ENCODE results near the gene ACTR8. TPM values are rescaled to one million over a fixed set of nuclear protein-coding genes. Genes with fewer than 3 reads are reported as not detected.
A peak's percentile ranks its signal among the peaks of the same experiment; 100 is the strongest.

The ACTR8 gene
- total RNA-seq, 1 donor from 2014 or later, result 67.1 TPM

- no peak for DNase-seq
These were observed 19.7 kb downstream of the ACTR8 start for GRCh38 chr3:53862241-53862640.

GRCh38 chr3:53860196-53860595 lies 21.8 kb downstream of the ACTR8 start:
- DNase-seq, result no peak

DNA sequence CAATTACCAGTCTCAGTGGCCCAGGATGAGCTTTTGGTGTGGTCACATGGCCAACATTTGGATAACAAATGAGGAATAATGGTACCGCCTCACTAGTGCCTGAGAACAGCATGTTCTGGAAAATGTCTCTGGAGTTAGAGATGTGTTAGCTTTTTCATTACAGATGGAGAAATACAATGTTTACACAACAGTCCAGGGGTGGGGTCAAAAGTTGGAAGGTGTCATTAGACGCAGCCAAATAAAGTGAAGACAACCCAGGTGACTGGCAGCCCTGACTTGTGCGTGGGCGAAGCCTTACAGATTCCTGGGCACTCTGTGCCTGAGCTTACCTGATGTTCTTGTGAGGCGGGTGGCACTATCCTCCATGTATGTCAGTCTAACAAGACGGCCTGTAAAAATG lies 22.8 kb downstream of the ACTR8 start:
- no peak for DNase-seq

GRCh38 chr3:53858096-53858741 lies 23.7 kb downstream of the ACTR8 start:
- DNase-seq, result no peak

DNA sequence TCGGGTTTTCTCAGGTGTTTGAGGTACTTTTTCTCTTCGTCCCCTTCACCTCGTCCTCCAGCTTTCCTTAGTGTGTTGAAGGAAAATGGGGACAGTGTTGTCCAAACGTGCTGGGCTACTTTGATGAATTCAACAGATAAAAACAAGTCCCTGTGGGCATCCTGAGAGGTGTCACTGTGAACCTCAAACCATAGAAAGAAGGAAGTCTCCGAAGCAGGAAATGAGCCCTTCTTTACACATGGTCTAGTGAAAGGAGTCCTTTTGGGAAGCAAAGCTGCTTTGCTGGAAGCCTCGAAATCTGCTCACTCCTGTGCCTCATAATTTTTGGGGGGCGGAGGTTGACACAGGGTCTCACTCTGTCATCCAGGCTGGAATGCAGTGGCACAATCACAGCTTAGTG lies 25.0 kb downstream of the ACTR8 start:
- DNase-seq, result no peak

GRCh38 chr3:53850895-53851294 lies 31.1 kb downstream of the ACTR8 start:
- no peak for DNase-seq

DNA sequence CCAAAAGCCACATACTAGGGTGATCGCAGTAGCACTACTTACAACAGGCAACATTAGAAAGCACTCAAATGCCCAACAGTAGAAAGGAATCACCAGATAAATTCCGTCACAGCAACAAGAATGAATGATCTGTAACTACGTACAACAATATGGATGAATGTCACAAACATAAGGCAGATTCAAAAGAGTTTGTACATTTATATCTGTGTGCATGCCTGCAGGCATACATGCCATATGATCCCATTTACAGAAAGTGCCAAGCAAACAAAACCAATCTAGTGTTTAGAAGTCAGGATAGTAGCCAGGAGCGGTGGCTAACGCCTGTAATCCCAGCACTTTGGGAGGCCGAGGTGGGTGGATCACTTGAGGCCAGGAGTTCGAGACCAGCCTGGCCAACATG lies 32.0 kb downstream of the ACTR8 start:
- DNase-seq, result no peak

DNA sequence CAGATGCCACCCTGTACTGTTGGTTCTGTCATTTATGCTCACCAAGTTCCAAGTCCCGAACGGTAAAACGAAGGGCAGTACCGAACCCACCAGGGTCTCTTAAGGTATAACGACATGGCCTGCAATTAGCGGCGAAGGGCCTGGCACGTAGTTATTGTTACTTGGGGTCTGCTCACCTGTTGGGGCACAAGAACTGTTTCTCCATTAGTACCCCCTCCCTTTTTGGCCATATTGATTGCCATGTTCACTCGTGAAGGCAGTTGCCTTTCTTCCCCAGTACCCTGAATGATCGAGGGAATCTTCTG lies 35.1 kb downstream of the ACTR8 start:
- DNase-seq, result no peak

GRCh38 chr3:53846134-53846850 lies 35.7 kb downstream of the ACTR8 start, which contains the start of the genes CHDH and IL17RB:
TSS of gene CHDH (minus strand) at chr3:53846419. CDS start at chr3:53824008, 22,411 bp downstream.
TSS of gene IL17RB (plus strand) at chr3:53846568. CDS start at chr3:53846589, 21 bp downstream.
- peak; percentile 60 for DNase-seq

- no peak for DNase-seq
These were observed 36.1 kb downstream of the ACTR8 start for GRCh38 chr3:53845881-53846133.

DNA sequence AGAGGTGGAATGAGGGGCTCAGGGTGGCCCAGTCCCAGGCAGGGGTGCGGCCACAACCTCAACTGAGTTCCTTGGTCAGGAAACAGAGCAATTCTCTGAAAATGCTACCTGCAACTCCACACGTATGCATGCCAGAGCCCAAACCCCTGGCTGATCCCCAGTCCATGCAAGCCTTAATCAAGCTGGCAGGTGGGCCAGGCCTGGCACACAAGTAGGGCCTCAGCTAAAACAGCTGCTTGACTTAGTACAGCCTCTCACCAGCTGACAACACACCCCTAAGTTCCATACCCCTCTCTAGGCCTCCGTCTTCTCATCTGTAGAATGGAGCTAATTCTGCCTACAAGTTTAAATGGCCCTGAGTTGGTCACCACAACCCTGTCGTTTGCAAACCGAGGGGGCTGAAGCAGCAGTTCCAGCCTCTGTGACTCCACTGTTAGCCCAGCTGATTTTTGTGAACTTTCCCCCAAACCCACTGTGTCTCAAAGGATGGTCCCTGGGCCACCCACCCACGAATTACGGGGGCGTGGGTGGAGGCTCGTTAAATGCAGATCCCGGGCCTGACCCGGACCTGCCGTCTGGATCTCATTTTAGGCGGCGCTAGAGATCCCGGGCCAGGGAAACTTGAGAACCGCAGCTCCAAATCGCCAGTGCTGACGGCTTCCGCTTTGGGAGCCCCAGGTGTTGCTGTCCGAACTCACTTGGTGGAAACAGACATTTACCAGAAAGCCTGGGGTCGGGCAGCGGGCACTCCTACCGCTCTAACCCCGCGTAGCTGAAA lies 36.7 kb downstream of the ACTR8 start:
- DNase-seq, result no peak

GRCh38 chr3:53844262-53845102 lies 37.5 kb downstream of the ACTR8 start:
- DNase-seq, result no peak

DNA sequence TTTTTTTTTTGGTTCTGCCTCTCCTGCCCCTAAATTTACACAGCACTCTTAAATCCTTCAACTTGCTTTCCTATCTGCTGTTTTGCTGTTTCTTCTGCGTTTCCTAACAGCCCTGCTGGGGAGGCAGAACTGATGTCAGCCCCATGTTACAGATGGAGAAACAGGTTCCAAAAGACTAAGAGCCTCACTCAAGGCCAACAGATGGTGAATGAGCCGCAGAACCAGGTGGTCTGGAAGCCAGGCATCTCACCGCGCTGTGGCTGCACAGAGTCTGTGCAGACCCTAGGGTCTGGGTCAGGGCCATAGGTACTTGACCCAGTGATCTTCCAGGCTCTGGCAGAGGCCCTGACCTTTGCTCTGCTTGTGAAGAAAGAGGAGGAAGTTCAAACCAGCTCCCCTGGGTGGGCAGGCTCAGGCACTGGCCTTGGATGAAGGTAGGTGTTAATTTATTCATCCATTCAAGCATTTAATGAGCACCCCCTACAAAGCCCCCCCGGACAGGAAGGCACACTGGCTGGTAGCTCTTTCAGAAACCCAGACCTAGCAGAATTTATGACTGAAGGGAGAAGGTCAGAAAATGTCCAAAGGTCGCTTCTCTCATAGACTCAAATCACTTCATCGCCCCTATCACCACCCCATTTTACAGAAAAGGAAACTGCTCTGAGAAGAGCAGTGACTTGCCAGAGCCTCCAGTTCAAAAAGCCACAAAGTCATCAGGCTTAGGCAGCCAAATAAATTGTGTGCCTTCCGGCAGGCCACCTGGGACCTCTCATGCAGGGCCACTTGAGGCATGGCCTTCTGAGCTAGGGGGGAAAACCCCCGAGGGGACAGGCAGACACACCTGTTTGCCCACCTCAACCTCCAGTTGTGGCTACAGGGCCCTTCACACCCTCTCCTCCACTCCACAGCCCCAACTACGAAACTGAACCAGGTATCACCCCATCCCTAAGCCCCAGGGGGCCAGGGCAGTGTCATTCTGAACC lies 38.5 kb downstream of the ACTR8 start:
- no peak for DNase-seq

DNA sequence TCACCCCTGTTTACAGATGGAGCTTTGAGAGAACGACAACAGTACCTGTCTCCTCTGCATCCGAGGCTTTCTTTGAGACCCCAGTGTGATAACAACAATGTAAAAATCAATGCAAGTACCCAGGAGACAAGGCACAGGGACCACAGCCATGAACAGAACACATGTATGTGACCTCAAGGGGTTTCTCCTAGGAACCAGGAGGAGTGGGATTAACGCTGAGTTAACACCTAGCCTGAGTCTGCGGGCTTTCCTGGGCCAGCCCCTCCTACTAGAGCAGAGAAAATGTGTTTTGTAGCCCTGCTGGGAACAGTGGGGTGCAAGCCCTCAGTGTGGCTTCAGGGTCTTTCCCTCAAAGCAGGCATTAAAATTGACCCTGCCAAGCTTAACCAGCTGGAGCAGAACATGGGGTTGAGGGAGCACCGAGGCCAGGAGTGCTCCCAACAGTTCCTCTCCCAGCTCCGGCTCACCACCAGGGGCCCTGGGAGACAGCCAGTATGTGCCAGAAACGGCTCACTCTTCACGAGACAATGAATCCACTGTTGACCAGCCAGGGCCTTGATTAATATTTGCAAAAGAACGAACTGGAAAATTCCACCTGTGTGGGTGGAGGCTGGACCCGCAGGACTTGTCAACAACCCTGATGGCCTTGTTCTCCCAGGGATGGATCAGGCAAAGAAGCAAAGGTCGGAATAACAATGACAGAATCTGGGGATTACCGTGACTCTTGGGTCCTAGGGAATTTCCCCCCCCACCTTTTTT lies 39.3 kb downstream of the ACTR8 start:
- DNase-seq, result peak; percentile 71

DNA sequence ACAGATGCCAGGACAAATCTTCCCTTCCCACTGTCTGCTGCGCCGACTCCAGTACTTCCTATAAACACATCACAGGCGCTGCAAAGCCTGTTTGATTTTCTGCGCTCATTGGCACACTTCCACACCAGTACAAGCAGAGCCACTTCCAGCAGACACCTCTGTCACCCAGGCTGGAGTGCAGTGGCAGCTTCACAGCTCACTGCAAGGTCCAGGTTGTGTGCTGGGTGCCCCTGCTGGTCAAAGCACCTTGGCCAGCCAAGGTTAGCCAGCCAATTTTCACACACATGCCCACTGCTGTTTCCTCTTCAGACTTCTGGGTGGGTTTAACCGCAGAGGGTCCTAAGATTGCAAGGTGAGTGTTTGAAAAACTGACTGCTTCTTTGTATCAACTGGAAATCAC lies 40.7 kb downstream of the ACTR8 start:
- no peak for DNase-seq

DNA sequence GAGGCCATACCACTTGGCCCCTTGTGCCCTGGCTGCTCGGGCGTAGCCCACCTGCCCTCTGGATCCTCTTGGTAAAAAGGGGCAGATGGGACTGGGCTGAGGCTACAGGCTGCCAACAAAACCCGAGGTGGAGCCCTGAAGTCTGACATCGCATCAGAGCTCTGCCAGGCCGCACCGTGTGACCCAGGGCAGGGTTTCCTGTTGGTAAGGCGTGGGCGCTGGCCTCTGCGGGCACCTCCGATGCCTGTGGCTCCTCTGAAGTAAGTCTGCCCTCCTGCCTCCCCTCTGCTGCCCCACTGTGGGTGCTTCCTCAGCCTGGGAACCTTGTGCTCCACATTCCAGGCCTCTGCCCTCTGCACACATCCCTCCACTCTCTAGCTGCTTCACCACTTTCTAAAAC lies 44.6 kb downstream of the ACTR8 start:
- DNase-seq, result no peak

- DNase-seq, result no peak
These were observed 45.7 kb downstream of the ACTR8 start for GRCh38 chr3:53836084-53836872.

DNA sequence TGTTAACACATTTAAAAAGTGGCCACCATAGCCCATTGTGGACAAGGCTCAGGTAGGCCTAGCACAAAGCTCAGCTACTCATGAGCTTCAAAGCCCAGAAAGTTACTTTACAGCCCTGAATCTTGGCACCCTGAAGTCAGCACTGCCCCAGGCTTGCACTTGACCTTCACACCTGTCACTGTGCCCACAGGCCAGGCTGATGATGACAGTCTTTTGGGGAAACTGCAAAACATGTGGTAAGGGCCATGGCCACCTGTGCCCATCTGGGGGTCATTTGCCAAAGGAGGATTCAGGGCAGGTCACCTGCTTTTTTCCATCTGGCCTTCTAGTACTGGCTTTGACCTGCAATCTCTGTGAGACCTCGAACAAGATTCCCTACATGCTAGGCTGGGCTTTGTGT lies 46.7 kb downstream of the ACTR8 start:
- no peak for DNase-seq

DNA sequence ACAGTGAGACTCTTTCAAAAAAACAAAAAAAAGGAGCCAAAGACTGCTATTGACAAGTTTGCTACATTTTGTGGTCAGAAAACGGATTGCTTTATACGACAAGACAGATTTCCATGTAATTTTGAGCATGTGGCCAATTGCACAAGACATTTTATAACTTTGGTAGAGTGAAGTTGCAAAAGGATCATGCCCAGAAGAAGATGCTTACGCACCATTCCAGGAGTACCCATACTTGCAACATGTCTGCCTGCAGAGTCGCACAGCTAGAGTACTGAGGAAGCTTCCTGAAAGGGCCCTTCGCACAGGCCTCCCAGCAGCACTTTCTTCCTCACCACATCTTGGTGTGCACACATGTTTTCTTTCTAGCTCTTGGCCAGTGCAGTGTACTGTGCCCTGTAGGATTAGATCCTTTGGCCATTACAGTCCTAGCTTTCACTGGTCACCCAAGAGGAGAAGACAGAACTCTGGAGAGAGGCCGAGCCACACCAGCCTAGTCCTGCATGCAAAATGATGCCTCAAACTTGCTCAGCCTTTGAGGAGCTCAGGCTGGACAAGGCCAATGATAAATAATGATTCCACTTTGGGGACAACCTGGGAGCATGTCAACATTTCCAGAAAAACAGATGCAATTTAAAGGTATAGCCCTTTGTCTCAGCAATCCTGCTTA lies 47.4 kb downstream of the ACTR8 start:
- no peak for DNase-seq
